GM10847 (cell line): ENCODE data around the gene MYO1E.

Experiments used
- POLR2A ChIP-seq: IDR thresholded peaks from 2 replicates; pipeline ENCODE4 v1.6.1; 2011; ENCODE audit not compliant: insufficient read length; ENCODE audit errors: extremely low read depth

Gene MYO1E

DNA sequence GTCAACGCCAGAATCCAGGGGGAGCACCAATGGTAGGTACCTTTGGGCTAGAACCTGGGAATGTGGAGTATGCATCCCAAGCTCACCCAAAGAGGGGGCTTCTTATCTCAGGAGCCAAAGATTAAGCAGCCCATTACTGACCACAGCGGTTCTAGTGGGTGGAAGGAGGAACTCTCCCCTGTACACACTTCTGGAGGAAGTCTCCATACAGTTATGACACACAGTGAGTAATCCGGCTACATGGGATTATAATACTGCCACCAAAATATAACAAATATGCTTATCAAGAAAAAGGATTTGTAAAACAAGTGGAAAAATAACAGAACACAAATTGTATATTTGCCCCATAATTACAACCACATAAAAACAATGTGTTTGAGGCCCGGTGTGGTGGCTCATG is 8.4 kb downstream of the MYO1E start:
- TF ChIP-seq POLR2A, result no peak

DNA sequence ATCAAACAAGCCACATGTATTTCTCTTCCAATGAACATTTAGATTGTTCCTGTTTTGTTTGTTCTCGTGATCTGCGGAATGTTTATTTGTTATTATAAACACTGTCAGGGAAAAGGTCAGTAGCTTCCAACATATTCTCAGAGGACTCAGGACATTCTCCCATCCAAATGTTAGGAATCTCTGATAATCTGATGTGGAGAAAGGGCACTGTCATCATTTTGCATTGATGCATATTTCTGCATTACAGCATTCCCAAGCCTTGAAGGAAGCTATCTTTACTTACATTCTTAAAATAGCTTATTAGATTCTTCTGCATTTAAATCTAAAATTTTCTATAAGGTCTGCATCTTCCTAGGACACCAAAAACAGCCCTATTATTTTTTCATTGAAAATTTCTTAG is 10.3 kb downstream of the MYO1E start:
- no peak for TF ChIP-seq POLR2A

DNA sequence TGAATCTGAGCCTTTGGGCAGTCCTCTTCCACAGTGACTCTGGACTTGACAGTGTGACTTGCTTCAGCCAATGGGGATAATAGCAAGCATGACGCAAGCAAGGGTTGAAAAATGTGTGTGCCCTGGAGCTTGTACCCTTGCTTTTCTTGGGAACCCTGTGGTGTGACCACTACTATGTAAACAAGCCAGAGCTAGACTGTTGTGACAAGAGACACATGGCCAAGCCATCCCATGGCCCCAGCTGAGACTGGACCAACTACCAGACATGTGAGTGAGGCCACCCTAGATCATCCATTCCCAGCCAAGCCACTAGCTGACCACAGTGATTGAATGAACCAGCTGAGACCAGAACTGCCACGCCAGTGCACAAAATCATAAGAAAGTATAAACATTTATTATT is 11.8 kb downstream of the MYO1E start:
- no peak for TF ChIP-seq POLR2A

DNA sequence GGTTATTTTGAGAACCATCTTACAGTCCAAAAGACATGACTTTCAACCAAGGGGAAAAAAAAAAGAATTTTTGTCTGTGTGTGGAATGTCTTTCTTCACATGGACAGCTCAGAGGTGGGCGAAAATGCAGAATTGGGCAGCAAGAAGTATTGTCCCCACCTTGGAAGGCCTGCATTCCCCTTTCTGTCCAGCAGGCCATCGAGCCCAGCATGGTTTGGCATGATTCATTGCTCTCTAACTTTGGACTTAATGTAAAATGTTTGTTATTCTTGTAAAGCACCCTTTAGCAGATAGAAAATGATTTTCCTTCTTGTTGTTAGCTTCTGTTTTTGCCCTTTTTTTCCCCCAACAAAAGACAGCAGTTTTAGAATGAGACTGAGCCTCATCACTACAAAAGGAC is 12.4 kb downstream of the MYO1E start:
- TF ChIP-seq POLR2A, result no peak

DNA sequence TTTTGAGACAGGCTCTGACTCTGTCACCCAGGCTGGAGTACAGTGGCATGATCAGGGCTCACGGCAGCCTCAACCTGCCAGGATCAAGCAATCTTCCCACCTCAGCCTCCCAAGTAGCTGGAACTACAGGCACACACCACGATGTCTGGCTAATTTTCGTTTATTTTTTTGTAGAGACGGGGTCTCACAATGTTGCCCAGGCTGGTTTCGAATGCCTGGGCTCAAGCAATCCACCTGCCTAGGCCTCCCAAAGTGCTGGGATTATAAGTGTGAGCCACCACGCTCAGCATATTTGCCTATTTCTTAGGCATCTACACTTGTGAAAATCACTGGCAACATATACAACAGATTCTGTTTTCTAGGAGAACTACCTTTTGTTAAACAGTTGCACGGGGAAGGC is 16.9 kb downstream of the MYO1E start:
- TF ChIP-seq POLR2A, result no peak

DNA sequence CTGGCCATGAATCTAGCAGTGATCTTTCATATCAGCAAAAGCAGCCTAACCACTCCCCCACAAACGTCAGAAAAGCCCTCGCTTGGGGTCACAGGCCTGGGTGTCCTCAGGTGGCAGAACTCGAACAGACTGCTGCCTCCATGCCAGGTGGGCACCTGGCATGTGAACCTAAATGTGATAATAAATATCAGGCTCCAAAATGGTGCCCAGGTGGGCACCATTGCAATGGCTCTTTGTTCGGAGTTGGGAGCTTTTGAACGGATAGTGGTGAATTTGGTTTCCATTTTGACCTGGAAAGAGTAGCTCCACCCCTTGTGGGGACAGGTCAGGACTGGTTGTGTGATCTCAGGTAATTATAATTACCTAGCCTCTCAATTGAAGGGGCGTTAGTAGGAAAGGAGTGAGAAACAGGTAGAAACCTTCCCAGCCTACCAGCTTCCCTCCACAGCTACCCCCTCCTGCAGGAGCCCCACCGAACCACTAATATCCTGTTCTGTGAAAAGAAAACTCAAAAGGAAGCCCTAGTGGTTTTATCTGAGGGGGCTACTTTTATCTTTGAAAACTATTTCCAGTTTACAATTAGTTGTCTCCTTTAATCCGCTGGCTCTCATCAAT is 18.1 kb downstream of the MYO1E start:
- TF ChIP-seq POLR2A, result no peak

DNA sequence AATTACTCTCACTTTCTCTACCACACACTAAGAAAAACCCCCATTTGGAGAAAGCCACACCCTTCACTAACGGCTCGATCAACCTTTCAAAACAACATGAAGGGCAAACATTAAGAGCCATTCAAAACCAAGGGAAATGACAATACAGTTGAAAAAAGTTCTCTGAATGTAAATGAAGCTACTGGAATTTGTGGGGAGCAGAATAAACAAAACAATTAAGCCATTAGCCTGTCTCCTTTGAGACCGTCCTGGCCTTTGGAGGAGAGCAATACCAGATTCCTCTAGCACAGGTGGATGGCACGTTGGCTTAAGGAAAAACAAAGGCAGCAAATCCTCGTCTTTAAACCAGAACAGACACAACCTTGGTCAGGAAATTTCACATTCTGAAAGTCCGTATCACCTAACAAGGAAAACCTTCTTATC is 18.7 kb downstream of the MYO1E start:
- no peak for TF ChIP-seq POLR2A

DNA sequence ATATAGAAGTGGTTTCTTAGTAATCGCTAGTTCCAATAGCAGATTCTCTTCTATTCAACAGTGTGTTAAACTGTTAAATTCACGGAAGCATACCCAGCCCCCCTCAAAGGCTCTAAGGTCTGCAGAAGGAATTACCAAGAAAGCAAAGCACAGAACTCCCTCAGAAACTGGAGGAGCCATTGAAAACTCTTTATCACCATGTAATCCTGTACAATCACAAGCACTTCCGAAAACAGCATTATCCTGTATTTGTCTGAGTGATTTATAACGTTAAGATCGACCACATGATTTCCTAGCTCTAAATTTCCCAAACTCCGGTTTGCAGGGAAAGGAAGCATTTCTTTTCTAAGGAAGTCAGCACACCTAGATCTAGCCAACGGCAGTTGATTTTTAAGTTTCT is 20.0 kb downstream of the MYO1E start:
- TF ChIP-seq POLR2A, result no peak

DNA sequence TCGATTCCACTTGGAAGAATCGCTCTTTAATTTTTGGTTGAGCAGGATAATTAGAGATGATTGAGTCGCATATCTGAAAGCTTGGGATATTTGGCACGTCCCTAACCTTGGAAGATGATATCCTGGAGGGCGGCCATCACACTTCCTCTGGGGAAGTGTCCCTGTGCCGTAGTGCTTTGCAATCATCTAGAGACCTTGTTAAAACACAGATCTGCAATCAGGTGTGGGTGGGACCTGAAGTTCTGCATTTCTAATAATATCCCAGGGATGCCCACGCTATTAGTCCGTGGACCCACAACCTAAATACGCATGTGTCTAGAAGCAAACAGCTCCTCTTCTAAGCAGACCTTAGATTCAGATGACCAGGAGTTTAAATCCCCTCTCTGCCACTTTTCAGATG is 20.5 kb downstream of the MYO1E start:
- no peak for TF ChIP-seq POLR2A

DNA sequence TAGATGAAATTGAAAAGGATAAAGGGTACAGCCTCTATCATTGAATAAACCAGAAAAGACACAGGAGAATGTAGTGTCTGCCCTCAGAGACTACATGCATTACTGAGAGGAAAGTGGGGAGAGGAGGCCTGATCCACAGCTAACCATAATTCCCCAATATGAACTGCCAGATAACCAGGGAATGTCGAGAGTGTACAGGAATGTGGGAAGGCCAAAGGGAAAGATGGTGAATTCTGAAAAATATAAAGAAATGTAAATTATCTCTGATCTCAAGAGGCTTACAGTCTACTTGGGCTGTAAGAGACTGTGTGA is 22.3 kb downstream of the MYO1E start:
- no peak for TF ChIP-seq POLR2A

DNA sequence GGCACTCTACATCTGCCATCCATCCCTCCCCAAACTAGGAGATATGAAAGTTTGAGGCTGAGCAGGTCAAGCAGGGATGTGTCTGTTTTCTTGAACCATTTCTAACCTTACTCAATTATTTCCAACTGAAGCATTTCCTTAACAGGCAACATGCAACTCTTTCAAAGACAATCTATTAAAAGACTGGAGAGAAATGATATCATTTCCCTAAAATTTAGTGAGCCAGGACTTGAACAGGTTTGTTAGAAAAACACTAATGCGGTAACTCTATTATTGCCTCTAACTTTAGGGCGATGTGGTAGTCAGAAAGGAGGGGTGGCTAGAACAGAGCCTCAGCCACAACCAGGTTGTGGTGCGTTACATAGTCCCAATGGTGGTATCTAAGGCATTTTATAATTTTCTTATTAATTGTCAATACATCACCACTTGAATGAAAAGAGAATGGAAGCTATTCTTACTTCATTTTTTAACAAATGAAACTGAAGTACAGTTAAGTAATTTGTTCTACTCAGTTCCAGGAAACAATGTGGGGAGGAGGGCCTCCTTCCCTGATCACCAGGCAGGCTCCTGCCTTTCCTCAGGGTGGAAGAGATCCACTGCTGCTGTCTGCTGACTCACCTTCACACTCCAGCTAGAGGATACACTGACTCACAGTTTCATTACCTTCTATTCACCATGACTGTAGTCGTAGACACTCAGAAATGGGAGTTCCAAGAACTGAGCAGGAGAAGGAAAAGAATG is 22.8 kb downstream of the MYO1E start:
- TF ChIP-seq POLR2A, result no peak

DNA sequence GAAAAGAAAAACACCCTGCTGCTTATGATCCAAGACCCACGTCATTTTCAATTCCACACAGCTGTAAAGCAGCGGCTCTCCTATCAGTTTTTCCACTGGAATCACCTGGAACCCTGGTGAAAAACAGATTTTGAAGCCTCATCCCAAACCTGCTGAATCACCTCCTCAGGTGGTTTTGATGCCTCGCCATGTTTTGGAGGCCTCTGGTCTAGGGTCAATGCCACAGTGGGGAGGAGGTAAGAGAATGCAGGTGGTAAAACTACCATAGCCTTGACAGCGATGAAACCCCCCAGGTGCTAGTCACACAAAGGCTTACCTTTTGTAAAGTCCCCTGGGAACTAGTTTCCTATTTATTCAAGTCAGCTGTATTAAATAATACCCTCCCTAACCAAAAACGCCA is 24.8 kb downstream of the MYO1E start:
- no peak for TF ChIP-seq POLR2A

DNA sequence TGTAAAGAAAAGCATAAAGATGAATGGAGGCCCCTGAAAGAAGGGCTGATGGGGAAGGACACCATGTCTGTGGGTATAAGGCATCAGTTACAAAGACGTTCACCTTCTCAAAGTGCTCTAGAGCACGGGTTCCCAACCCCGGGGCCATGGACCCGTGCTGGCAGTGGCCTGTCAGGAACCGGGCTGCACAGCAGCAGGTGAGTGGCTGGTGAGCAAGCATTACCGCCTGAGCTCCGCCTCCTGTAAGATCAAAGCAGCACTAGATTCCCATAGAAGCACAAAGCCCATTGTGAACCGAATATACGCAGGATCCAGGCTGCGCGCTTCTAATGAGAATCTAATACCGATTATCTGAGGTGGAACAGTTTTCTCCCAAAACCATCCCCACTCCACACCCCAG is 25.7 kb downstream of the MYO1E start:
- TF ChIP-seq POLR2A, result no peak

DNA sequence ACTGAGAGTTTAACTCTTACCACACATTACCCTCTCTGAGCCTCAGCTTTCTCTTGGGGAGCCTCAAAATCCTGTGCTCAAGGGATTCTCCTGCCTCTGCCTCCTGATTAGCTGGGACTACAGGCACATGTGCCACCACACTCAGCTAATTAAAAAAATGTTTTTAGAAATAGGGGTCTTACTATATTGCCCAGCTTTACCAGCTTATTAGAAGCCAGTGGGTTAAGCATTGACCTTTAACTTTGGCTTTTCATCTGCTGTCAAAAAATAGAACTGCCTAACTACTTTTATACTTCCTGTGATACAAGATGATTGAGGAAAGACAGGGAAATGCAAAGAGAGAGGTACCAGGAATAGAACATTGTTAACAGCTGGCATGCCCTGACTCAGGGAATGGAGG is 27.3 kb downstream of the MYO1E start:
- no peak for TF ChIP-seq POLR2A

DNA sequence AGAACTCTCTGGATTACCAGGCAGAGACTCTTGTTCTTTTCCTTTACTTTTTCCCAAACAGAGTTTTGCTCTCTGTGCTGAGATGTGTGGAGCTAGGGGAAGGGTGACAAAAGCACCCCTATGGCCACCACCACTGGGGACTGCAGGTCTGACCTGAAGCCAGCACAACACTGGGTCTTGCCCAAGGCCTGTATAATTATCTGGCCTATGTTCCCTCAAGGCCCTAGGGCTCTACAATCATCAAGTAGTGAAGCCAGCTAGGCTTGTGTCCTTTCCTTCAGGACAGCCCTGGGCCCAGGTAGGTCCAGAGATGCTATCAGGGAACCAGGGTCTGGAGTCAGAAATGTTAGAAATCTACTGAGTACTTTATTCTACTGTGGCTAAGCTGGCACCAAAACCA is 28.4 kb downstream of the MYO1E start:
- no peak for TF ChIP-seq POLR2A

DNA sequence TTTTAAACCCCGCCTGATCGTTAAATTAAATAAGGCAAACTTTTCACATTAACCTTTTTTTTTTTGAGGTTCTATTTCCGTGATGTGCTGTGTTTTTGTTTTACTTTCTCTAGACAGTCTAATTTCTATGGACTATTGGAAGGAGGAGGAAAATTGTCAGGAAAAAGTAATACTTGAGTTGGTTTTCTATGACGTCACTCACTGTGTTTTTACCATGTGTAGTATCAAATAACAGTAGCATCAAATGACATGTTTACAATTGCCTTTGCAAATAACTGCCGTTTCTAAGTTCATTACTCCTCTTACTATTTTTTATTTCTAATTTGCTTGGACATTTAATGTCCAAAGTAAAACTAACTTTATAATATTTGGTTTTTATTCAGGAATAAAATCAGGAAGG is 32.3 kb downstream of the MYO1E start:
- no peak for TF ChIP-seq POLR2A

DNA sequence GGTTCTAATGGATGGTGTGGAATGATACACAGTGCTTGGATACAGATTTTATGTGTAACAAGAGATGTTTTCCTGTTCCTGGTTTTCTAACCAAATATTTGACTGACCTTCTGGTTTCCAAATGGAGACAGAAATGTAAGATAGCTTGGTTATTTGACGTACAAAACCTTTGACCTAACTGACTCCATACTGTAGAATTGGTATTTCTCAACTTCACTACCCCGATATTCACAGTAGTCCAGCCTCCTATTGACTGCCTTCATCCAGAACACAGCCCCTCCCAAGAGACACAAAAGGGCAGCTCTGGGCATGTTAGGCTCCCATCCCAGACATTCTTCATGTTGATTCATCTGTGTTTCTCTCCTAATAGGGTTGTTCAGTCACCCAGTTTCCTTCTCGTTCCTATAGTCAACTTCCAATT is 33.4 kb downstream of the MYO1E start:
- TF ChIP-seq POLR2A, result no peak

DNA sequence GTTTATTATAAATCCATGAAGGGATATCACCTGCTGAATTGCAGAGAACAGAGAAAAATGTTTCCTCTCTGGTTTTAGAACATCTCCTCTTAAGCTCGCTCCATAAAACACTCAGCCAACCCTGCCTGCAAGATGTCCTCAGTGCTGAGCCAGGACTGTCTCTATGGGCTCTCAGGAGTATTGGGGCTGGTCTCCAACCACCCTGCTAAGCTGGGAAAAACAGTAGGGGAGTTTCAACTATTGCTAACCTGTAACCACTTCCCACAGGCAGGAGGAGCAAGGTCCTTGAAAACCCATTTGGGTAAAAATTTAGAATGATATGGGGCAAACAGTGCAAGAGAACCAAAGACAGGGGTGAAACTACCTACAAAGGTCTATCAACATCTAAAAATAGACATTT is 34.3 kb downstream of the MYO1E start:
- TF ChIP-seq POLR2A, result no peak

DNA sequence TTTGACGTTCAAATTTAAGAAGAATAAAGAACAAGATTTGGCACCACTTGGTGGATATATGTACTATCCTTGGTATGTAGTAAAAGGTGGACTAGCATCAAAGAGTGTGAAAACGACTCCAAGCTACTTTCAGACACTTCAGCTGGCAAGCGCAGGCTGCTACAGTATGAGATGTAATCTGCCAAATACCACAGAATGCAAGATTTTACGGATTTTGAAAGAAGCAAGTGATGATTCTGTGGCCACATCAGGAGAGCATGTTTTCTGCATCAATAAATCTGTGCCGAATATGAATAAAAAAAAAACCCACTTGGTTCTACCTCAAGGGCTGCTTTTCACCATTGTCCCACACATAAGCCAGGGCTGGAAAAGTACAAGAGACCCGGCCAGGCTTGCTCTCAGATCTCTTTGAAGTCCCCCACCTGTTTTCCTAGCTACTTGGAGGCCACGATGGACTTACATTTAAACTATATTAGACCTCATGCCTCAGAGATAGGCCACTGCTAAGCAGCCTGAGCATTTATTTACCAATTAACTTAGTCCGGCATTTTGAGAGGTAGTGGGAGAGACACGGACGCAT is 37.4 kb downstream of the MYO1E start:
- TF ChIP-seq POLR2A, result no peak
